ENCODE data around the gene MXD1. TPM values are rescaled to one million over a fixed set of nuclear protein-coding genes. Genes with fewer than 3 reads are reported as not detected.

The MXD1 gene
- total and polyA plus RNA-seq, 2 donors (not counting 3 experiments of a cell fraction or from before 2014, with no cell fraction given) = 6.7 to 10.6 TPM

GRCh38 chr2:69940691-69941090, 25.8 kb downstream of the MXD1 start:
- H4K20me1 ChIP-seq (replicated peaks; ENCODE audit: control insufficient read depth, extremely low read depth, insufficient read depth, low read length) = no peaks in the 10 kb centered on the region
- intact Hi-C loops (cut with micrococcal nuclease) = no loop called here
- no peaks in the 10 kb centered on the region for H3K79me2 ChIP-seq (ENCODE audit: control insufficient read depth, insufficient read depth, low read length)
- POLR2A ChIA-PET = no interaction called here
- no peaks in the 10 kb centered on the region for H3K9me1 ChIP-seq (replicated peaks; ENCODE audit: control insufficient read depth, extremely low read depth, insufficient read depth, low read length)
- BruUV-seq (replicated peaks) = no TSS peak
- no peak overlapping the region for H3K4me3 ChIP-seq (replicated peaks in 1 of 3; ENCODE audit: insufficient read depth in 1 of 3, low read depth in 1 of 3, low read length in 3 of 3)
- peaks cover 14 to 20% of the 10 kb centered on the region in 2 experiments for H3K36me3 ChIP-seq (ENCODE audit: control insufficient read depth in 2 of 2, extremely low read depth in 1 of 2, insufficient read depth in 2 of 2, low read length in 2 of 2)
- no peak for FAIRE-seq
- H3K4me1 ChIP-seq (ENCODE audit: control insufficient read depth, extremely low read depth, insufficient read depth, low read length) = peaks cover 19% of the 10 kb centered on the region
- H3K9me3 ChIP-seq (replicated peaks; ENCODE audit: control insufficient read depth, insufficient read depth, low read length) = no peaks in the 10 kb centered on the region
- no peaks in the 10 kb centered on the region for H3K27me3 ChIP-seq (ENCODE audit: control insufficient read depth in 2 of 2, insufficient read depth in 2 of 2, low read length in 2 of 2)
- DNase-seq (ENCODE audit: low read depth, low spot score) = no peak
- no peak overlapping the region for H3K4me2 ChIP-seq (ENCODE audit: insufficient read depth, low read length)
- no peak for TF ChIP-seq POLR2A (IDR thresholded peaks at IDR 0.05; ENCODE audit: low read depth, low read length)
- TF ChIP-seq GATA2 (IDR thresholded peaks at IDR 0.05; ENCODE audit: insufficient read depth, insufficient read length, low read depth, low read length) = no peak
- TF ChIP-seq JUN (IDR thresholded peaks at IDR 0.05; ENCODE audit: borderline replicate concordance, insufficient read depth, insufficient read length, low read depth) = no peak
- dilution Hi-C loops (cut with MboI; ENCODE audit: extremely low pct_ligation_motif_present, low sequenced_read_pairs) = no loop called here
- no peak overlapping the region for H2AFZ ChIP-seq (ENCODE audit: low read depth, low read length)
- H3K27ac ChIP-seq (ENCODE audit: insufficient read depth, low read depth, low read length) = no peak overlapping the region
- H3K9ac ChIP-seq (replicated peaks; ENCODE audit: extremely low read depth, insufficient read depth, low read length) = no peak overlapping the region
- CTCF ChIA-PET = no interaction called here

GRCh38 chr2:69943000-69943842, 28.3 kb downstream of the MXD1 start:
- TF ChIP-seq FOS (IDR thresholded peaks at IDR 0.05; ENCODE audit: borderline replicate concordance, insufficient read depth, low read length) (no peak), MAX (IDR thresholded peaks at IDR 0.05; ENCODE audit: insufficient read depth, insufficient read length) (no peak), MYC (IDR thresholded peaks at IDR 0.05; ENCODE audit: low read depth, low read length) (no peak), CTCF (IDR thresholded peaks at IDR 0.05; ENCODE audit: extremely low read depth in 1 of 2, insufficient read depth in 1 of 2, low read depth in 1 of 2, low read length in 2 of 2) (no peak), JUN (IDR thresholded peaks at IDR 0.05; ENCODE audit: borderline replicate concordance, insufficient read depth, insufficient read length, low read depth) (no peak), POLR2AphosphoS5 (IDR thresholded peaks at IDR 0.05; ENCODE audit: insufficient read depth, low read depth, low read length) (no peak), POLR2A (IDR thresholded peaks at IDR 0.05; ENCODE audit: low read depth, low read length) (no peak), EZH2 (IDR thresholded peaks at IDR 0.05; ENCODE audit: borderline replicate concordance, low read depth, low read length, severe bottlenecking) (no peak), GATA2 (IDR thresholded peaks at IDR 0.05; ENCODE audit: insufficient read depth, insufficient read length, low read depth, low read length) (no peak)
- H3K9me3 ChIP-seq (replicated peaks; ENCODE audit: control insufficient read depth, insufficient read depth, low read length) = no peaks in the 10 kb centered on the region
- peaks cover 25% of the 10 kb centered on the region for H3K4me1 ChIP-seq (ENCODE audit: control insufficient read depth, extremely low read depth, insufficient read depth, low read length)
- no peak for FAIRE-seq
- POLR2A ChIA-PET = no interaction called here
- no peaks in the 10 kb centered on the region for H3K27me3 ChIP-seq (ENCODE audit: control insufficient read depth in 2 of 2, insufficient read depth in 2 of 2, low read length in 2 of 2)
- intact Hi-C loops (cut with micrococcal nuclease) (no loop called here), dilution Hi-C loops (cut with MboI; ENCODE audit: extremely low pct_ligation_motif_present, low sequenced_read_pairs) (no loop called here)
- H3K9me1 ChIP-seq (replicated peaks; ENCODE audit: control insufficient read depth, extremely low read depth, insufficient read depth, low read length) = no peaks in the 10 kb centered on the region
- BruUV-seq (replicated peaks) = no TSS peak
- H3K4me2 ChIP-seq (ENCODE audit: insufficient read depth, low read length) = no peak overlapping the region
- H3K9ac ChIP-seq (replicated peaks; ENCODE audit: extremely low read depth, insufficient read depth, low read length) = no peak overlapping the region
- no peak overlapping the region for H3K4me3 ChIP-seq (replicated peaks in 1 of 3; ENCODE audit: insufficient read depth in 1 of 3, low read depth in 1 of 3, low read length in 3 of 3)
- no peaks in the 10 kb centered on the region for H4K20me1 ChIP-seq (replicated peaks; ENCODE audit: control insufficient read depth, extremely low read depth, insufficient read depth, low read length)
- no peak overlapping the region for H2AFZ ChIP-seq (ENCODE audit: low read depth, low read length)
- no peak for DNase-seq (ENCODE audit: low read depth, low spot score)
- CTCF ChIA-PET = interaction anchor here (1.1 to 5.3 kb wide), 3 partner anchors 9 to 128 kb away, joined by 5 to 19 read pairs (median 12); no protein-coding TSS in a partner anchor
- H3K27ac ChIP-seq (ENCODE audit: insufficient read depth, low read depth, low read length) = no peak overlapping the region
- peaks cover 8 to 9% of the 10 kb centered on the region in 2 experiments for H3K36me3 ChIP-seq (ENCODE audit: control insufficient read depth in 2 of 2, extremely low read depth in 1 of 2, insufficient read depth in 2 of 2, low read length in 2 of 2)
- no peaks in the 10 kb centered on the region for H3K79me2 ChIP-seq (ENCODE audit: control insufficient read depth, insufficient read depth, low read length)

Measured in endothelial cell of umbilical vein (primary cell).